ENCODE measurements around the gene SH3BGRL2. TPM values are rescaled to one million over a fixed set of nuclear protein-coding genes. Genes with fewer than 3 reads are reported as not detected.
A peak's percentile ranks its signal among the peaks of the same experiment; 100 is the strongest.

SH3BGRL2 gene
- total and polyA plus RNA-seq, 2 of the 8 experiments (the other 6 are each of a cell fraction or from before 2014, with no cell fraction given): 6.0 to 20.3 TPM

DNA sequence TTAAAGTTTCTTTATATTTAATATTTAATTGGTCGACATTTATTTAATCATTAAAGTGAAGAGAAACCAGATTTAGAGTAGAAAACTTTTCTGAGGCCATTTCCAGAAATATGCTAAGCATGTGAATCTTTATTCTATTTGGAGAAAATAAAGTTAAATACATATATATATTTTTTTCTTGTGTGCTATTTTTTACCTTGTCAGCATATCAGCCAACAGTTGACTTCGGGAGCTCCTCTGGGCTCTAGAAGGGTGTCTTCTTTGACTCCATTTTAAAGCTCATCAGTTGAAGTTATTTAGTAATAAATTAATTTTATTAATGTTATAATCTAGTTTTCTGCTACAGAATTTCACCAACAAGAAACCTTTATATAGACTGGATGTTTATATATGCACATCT lies 73.1 kb downstream of the SH3BGRL2 start:
- Histone ChIP-seq H3K4me3 (ENCODE audit: extremely low read depth in 1 of 4, insufficient read depth in 2 of 4, low read depth in 3 of 4, low read length in 4 of 4) (no peak overlapping the region), H2AK5ac (ENCODE audit: low read depth, low read length) (no peak overlapping the region), H3K14ac (ENCODE audit: insufficient read length) (no peak overlapping the region), H3K9ac (replicated peaks in 1 of 4; ENCODE audit: extremely low read depth in 1 of 4, low read depth in 3 of 4, low read length in 3 of 4) (no peak overlapping the region), H4K91ac (replicated peaks; ENCODE audit: insufficient read length, low read length) (no peak overlapping the region), H2BK15ac (ENCODE audit: low read length) (no peak overlapping the region), H3K56ac (replicated peaks; ENCODE audit: insufficient read length, low read depth, low read length) (no peak overlapping the region), H3K4ac (replicated peaks; ENCODE audit: insufficient read length, low read depth, low read length) (no peak overlapping the region), H4K8ac (ENCODE audit: extremely low read depth, insufficient read depth, low read length) (no peak overlapping the region), H2BK5ac (ENCODE audit: low read depth, low read length) (no peak overlapping the region), H3K27ac (ENCODE audit: low read depth, low read length) (no peak overlapping the region), H3K4me1 (replicated peaks in 1 of 4; ENCODE audit: control insufficient read depth in 3 of 4, insufficient read depth in 4 of 4, low read length in 3 of 4) (peaks cover 0 to 5% (median 1%) of the 10 kb centered on the region in 4 experiments; a peak in 3 of 7 replicates), H2BK12ac (ENCODE audit: low read depth, low read length) (no peak overlapping the region), H2AFZ (ENCODE audit: low read length) (no peak overlapping the region), H2BK120ac (replicated peaks; ENCODE audit: low read depth, low read length) (no peak overlapping the region), H3K23me2 (ENCODE audit: low read depth, low read length) (no peaks in the 10 kb centered on the region), H3K79me1 (ENCODE audit: low read depth, low read length) (no peaks in the 10 kb centered on the region), H3K27me3 (replicated peaks in 1 of 4; ENCODE audit: control insufficient read depth in 3 of 4, extremely low read depth in 1 of 4, insufficient read depth in 3 of 4, low read length in 3 of 4) (no peaks in the 10 kb centered on the region), H3K79me2 (ENCODE audit: control insufficient read depth in 1 of 2, insufficient read depth in 2 of 2, low read length in 2 of 2) (no peaks in the 10 kb centered on the region), H3K4me2 (ENCODE audit: insufficient read depth in 1 of 2, low read depth in 2 of 2, low read length in 2 of 2) (no peak overlapping the region), H4K5ac (ENCODE audit: insufficient read length, low read depth, low read length) (no peak overlapping the region), H3K23ac (ENCODE audit: insufficient read length) (no peak overlapping the region), H2BK20ac (ENCODE audit: low read length) (no peak overlapping the region), H3K36me3 (ENCODE audit: control insufficient read depth in 2 of 4, insufficient read depth in 4 of 4, low read length in 3 of 4) (peaks cover 0 to 3% (median 0%) of the 10 kb centered on the region in 4 experiments; a peak in 2 of 8 replicates), H3K9me3 (ENCODE audit: insufficient read depth in 2 of 2, low read depth in 1 of 2, low read length in 1 of 2) (no peaks in the 10 kb centered on the region), H3K18ac (ENCODE audit: extremely low read depth, low read length) (no peak overlapping the region), H4K20me1 (replicated peaks in 1 of 2; ENCODE audit: control insufficient read depth in 1 of 2, insufficient read depth in 2 of 2, low read length in 2 of 2) (no peaks in the 10 kb centered on the region)
- TF ChIP-seq MAFK (IDR thresholded peaks at IDR 0.05; ENCODE audit: low read depth, low read length) (peak; percentile 40; the same call in 1 of the 2 replicates), RBBP5 (IDR thresholded peaks at IDR 0.05; ENCODE audit: borderline replicate concordance, low read depth, low read length) (no peak)
- WGBS, 2 experiments (ENCODE audit: extremely low coverage in 1 of 2, insufficient coverage in 1 of 2, insufficient read length in 1 of 2, insufficient replicate concordance in 2 of 2, low coverage in 1 of 2, low lambda C conversion rate in 2 of 2, missing lambda C conversion rate in 1 of 2): 90% methylated on average over 2 of the region's 2 CpGs; no CpG with 5 or more reads in 1 of the 2 experiments
- FAIRE-seq (no peak), DNase-seq (ENCODE audit: low read depth in 1 of 2, low spot score in 2 of 2) (no peak)
- POLR2A ChIA-PET (ENCODE audit: partially characterized antibody): no interaction called here
- CTCF ChIA-PET (ENCODE audit: partially characterized antibody): interaction anchor here (1.6 to 2.1 kb wide), 2 partner anchors 10 kb away, joined by 5 to 6 read pairs; no protein-coding TSS in a partner anchor

Data from H1 (cell line).